Stomach smooth muscle (tissue), 2 donors: ENCODE measurements around the gene PTPN22.

Source experiments
- H3K27ac ChIP-seq: one replicate; pipeline ENCODE4 v1.7.0; 2013; ENCODE audit warnings: mild to moderate bottlenecking, low read length, inconsistent platforms
- H3K27me3 ChIP-seq, 2 donors: one replicate each; pipeline ENCODE4 v1.7.0; 2013; ENCODE audit warnings: low read length in 2 of 2; ENCODE audit not compliant: insufficient read depth in 2 of 2, control insufficient read depth in 1 of 2
- H3K36me3 ChIP-seq, 2 donors: one replicate each; pipeline ENCODE4 v1.7.0; 2013; ENCODE audit warnings: low read length in 2 of 2; ENCODE audit not compliant: control insufficient read depth in 2 of 2, insufficient read depth in 2 of 2
- H3K4me1 ChIP-seq: one replicate; pipeline ENCODE4 v1.7.0; 2013; ENCODE audit warnings: low read length; ENCODE audit not compliant: control insufficient read depth, insufficient read depth
- H3K4me3 ChIP-seq, 2 donors: one replicate each; pipeline ENCODE4 v1.7.0; 2013; ENCODE audit warnings: low read length in 2 of 2
- H3K9ac ChIP-seq, 2 donors: one replicate each; pipeline ENCODE4 v1.7.0; 2013; ENCODE audit warnings: low read length in 2 of 2, mild to moderate bottlenecking in 1 of 2
- H3K9me3 ChIP-seq, 2 donors: one replicate each; pipeline ENCODE4 v1.7.0; 2013; ENCODE audit warnings: low read length in 2 of 2; ENCODE audit not compliant: control insufficient read depth in 2 of 2
- donor health status: healthy.
- donor health status: Pancreatic carcinoma.

Gene PTPN22

DNA sequence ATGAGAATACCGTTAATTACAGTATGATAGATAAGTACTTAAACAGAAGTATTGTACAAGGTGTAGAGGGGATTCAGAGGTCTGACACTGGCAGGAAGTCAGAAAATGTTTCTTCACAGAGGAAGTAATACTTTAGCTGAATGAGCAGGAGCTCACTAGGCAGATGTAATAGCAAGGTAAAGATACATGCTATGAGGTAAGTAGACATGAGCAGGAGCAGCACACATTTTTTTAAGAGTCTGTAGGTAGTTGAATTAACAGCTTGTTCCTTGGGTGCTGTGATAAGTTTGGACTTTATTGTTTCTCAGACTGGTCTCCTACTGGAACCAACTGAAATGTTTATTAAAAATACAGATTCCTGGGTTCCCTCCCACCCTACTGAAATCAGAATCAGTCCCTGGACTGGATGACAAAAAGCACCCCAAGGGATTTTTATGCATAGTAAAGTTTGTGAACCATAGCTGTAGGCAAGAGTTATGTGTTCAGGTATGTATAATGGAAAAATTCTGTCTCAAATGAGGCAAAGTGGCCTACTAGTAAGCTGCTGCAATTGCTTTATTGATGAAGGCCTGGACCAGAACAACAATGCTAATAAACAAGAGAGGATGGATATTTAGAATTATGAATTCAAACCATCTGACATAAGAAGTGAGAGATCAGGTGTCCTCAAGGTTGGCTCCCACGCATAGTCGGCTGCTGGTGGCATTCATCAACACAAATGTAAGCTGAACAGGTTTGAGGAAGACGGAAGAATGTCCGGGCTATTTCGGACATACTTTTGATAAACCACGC is 32.2 kb upstream of the PTPN22 start:
- Histone ChIP-seq H3K9me3 (no peaks in the 10 kb centered on the region), H3K36me3 (peaks cover 8 to 21% of the 10 kb centered on the region in 2 donors), H3K9ac (peak overlapping the region; percentile 78 to 97), H3K27me3 (no peaks in the 10 kb centered on the region), H3K27ac (peak overlapping the region; percentile 91), H3K4me3 (peak overlapping the region; percentile 99), H3K4me1 (peaks cover 9% of the 10 kb centered on the region)

DNA sequence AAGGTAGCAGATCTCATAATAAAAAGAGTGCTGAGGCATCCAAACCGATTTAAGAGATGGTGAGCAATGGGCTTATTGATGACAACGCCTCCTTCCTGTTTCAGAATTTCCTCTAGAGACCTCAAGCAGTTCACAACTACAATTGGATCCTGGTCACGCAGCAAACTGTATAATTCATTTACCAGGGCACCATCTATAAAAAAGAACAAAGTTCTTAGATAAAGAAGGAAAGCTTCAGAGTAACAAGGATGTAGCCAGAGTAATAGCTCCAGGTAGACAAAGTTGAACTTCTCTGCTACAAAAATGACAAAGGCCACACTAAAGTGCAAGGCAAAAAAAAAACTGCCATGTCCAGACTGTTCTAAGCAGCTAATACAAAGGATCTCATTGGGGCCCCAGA is 29.7 kb upstream of the PTPN22 start:
- Histone ChIP-seq H3K4me1 (peaks cover 9% of the 10 kb centered on the region), H3K27ac (no peak overlapping the region), H3K9me3 (no peaks in the 10 kb centered on the region), H3K36me3 (peaks cover 12 to 22% of the 10 kb centered on the region in 2 donors), H3K4me3 (no peak overlapping the region), H3K9ac (no peak overlapping the region), H3K27me3 (no peaks in the 10 kb centered on the region)

DNA sequence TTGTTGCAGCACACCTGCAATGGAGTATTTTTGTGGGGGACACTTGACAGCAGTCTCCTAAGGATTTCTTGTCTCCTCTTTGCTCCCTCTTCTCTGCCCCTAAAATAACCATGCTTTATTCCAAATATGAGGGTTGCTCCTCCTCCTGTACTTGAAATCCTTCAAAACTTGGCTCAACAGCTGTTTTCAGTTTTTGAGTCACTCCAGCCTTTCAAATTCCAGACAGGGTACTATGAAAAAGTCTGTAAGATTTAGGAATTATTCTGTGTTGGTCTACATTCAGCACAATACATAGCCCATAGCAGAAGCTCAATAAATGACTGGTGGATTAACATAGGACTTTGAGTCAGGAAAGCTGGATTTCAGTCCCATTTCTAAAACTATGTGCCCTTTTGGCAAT is 27.6 kb upstream of the PTPN22 start:
- H3K27ac ChIP-seq, result no peak overlapping the region
- peaks cover 12 to 29% of the 10 kb centered on the region in 2 donors for H3K36me3 ChIP-seq
- H3K27me3 ChIP-seq, result no peaks in the 10 kb centered on the region
- no peak overlapping the region for H3K4me3 ChIP-seq
- H3K4me1 ChIP-seq, result peaks cover 2% of the 10 kb centered on the region
- H3K9me3 ChIP-seq, result no peaks in the 10 kb centered on the region
- no peak overlapping the region for H3K9ac ChIP-seq

DNA sequence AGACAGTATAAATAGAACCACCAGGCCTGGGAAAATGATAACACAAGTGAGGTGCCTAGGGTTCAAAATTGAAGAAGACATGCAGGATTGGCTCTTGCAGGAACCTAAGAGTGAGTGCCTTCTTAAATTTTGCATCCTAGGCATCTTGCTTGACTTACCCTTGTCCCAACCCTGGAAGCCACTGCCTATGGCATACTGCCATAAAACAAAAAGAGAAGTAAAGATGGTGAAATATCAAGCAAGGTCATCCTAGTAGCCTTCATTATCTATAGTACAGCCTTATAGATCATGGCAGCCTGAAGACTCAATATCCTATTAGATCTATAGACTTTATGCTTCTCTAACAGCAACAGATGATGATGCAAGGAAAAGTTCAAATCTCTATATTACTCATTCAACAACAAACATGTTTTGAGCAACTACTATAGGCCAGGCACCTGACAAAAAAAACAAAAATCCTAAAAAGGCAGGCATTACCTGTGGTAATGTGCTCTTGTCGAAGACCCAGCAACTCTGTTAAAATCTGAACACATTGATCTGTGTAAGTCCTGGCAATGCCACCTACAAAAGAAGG is 26.8 kb upstream of the PTPN22 start:
- Histone ChIP-seq H3K36me3 (peaks cover 12 to 31% of the 10 kb centered on the region in 2 donors), H3K4me1 (no peaks in the 10 kb centered on the region), H3K4me3 (no peak overlapping the region), H3K27ac (no peak overlapping the region), H3K9me3 (no peaks in the 10 kb centered on the region), H3K27me3 (no peaks in the 10 kb centered on the region), H3K9ac (no peak overlapping the region)

DNA sequence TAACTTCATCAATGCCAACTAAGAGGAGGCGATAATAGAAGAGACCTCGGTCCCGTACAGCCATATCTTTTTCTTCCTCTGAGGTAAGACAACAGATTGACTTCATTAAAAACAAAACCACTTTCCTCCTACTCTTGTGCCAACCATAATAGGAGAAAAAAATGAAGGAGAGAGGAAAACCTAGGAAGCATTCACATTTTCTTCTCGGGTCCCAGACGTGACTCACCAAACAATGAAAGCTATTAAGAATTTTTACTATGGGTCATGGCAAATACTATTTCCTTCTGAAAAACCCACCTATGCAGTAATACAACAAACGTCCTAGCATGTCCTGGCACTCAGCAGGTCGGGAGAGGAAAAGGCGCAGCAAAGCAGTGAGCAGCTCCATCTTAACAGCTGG is 24.4 kb upstream of the PTPN22 start:
- Histone ChIP-seq H3K9ac (no peak overlapping the region), H3K27me3 (no peaks in the 10 kb centered on the region), H3K9me3 (no peaks in the 10 kb centered on the region), H3K4me1 (no peaks in the 10 kb centered on the region), H3K4me3 (no peak overlapping the region), H3K27ac (no peak overlapping the region), H3K36me3 (peaks cover 12 to 28% of the 10 kb centered on the region in 2 donors)

DNA sequence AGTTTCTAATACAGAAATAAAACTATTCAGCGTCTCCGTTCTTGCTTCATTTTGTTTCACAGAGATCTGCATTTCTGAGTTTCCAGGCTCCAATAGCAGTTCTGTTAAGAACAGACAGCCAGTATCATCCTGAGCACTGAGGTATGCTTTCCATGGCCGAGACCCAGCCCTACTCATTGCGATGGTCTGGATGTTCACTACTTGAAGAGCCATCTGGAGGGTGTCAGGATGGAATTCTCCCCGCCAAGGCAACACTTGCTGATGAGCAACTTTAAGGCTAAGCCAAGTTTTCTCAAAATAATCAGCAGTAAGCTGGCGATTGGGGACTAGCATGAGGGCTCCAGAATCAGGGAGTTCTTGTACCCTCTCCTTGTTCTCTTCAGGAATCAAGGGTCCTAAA is 23.6 kb upstream of the PTPN22 start:
- H3K36me3 ChIP-seq, result peaks cover 12 to 26% of the 10 kb centered on the region in 2 donors
- H3K4me3 ChIP-seq, result no peak overlapping the region
- no peaks in the 10 kb centered on the region for H3K4me1 ChIP-seq
- no peak overlapping the region for H3K9ac ChIP-seq
- H3K9me3 ChIP-seq, result no peaks in the 10 kb centered on the region
- no peak overlapping the region for H3K27ac ChIP-seq
- no peaks in the 10 kb centered on the region for H3K27me3 ChIP-seq

DNA sequence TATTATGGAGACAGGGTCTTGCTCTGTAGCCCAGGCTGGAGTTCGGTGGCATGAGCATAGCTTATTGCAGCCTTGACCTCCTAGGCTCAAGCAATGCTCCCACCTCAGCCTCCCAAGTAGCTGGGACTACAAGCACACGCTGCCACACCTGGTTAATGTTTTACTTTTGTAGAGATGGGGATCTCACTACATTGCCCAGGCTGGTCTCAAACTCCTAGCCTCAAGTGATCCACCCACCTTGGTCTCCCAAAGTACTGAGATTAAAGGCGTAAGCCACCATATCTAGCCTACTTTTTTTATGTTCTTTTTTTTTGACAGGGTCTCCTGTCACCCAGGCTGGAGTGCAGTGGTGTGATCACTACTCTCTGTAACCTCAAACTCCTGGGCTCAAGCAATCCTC is 21.8 kb upstream of the PTPN22 start:
- Histone ChIP-seq H3K9ac (no peak overlapping the region), H3K4me1 (no peaks in the 10 kb centered on the region), H3K36me3 (peaks cover 1 to 20% of the 10 kb centered on the region in 2 donors), H3K4me3 (no peak overlapping the region), H3K27ac (no peak overlapping the region), H3K9me3 (no peaks in the 10 kb centered on the region), H3K27me3 (no peaks in the 10 kb centered on the region)

DNA sequence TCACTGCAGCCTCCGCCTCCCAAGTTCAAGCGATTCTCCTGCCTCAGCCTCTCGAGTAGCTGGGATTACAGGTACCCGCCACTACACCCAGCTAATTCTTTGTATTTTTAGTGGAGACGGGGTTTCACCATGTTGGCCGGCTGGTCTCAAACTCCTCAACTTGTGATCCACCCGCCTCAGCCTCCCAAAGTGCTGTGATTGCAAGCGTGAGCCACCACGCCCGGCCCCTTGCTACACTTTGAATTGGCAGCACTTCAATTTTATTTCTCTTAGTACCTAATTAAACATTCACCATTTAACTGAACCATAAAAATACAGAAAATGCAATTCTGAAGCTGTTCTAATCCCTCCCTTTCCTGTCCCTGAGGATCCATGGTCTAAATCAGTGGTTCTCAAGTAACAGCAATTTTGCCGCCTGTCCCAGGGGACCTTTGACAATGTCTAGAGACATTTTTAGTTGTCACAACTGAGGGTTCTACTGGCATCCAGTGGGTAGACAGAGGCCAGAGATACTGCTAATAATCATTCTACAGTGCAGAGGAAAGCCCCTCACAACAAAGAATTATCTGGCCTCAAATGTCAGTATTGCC is 20.2 kb upstream of the PTPN22 start:
- Histone ChIP-seq H3K9me3 (no peaks in the 10 kb centered on the region), H3K27ac (no peak overlapping the region), H3K36me3 (peaks cover 0 to 12% of the 10 kb centered on the region in 2 donors), H3K9ac (no peak overlapping the region), H3K4me3 (no peak overlapping the region), H3K4me1 (no peaks in the 10 kb centered on the region), H3K27me3 (no peaks in the 10 kb centered on the region)

DNA sequence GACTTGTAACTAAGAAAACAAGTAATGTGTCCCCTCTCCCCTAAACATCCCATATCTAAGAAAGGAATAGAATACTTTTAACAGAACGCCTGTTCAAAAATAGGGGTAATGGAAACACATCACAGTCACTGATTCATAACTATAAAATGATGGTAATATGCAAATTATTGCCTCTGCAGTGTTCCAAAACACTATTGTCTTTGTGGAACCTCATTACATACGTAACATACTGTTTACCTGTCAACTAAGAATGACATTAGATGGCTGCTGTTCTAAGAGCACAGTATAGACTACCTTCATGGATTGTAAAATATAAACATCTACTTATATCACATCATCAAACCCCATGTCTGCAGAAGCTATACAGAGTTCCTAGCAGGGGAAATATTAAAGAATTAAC is 19.3 kb upstream of the PTPN22 start:
- Histone ChIP-seq H3K27me3 (no peaks in the 10 kb centered on the region), H3K36me3 (peaks cover 0 to 6% of the 10 kb centered on the region in 2 donors), H3K4me1 (no peaks in the 10 kb centered on the region), H3K27ac (no peak overlapping the region), H3K4me3 (no peak overlapping the region), H3K9me3 (no peaks in the 10 kb centered on the region), H3K9ac (no peak overlapping the region)

DNA sequence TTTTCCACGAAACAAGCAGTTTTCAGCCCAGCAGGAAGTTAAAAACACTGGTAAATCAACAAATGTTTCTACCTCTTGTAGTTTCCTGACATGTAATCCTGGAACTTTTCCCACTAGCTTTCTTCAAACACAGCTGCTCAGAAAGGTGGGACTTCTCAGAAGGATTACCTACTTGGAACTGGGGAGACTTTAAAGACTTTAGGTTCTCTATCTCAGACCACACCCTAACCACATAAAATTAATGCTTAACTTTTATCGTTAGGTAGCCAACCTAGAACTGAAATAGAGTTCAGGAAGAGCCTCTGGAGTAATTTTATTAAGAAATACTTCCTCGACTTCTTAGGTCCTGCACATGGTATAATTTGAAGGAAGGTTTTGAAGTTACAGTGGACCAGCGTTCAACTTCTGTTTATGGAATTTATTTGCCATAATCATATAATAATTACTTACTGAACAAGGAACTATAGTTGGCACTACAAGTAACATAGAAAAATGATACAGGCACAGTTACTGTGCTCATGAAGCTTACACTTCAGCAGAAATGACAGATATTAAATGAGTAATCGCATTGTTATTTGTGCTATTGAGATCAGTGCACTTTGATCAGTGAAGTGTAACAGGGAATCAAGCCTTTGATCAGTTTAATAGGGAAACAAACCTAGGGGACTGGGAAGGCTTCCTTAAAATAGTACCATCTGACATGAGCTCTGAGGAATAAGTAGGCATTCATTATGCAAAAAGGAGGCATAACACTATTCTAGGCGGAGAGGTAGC is 16.1 kb upstream of the PTPN22 start, which contains the start of gene BCL2L15:
BCL2L15 (minus strand) TSS at position 180 of the 774 bp plus-strand sequence. CDS start 206 bp downstream, outside the sequence.
- H3K9me3 ChIP-seq, result no peaks in the 10 kb centered on the region
- no peak within 1 kb of the TSS for H3K4me3 ChIP-seq
- no peaks in the 10 kb centered on the region for H3K36me3 ChIP-seq
- H3K9ac ChIP-seq, result no peak within 1 kb of the TSS
- no peaks in the 10 kb centered on the region for H3K4me1 ChIP-seq
- H3K27ac ChIP-seq, result no peak within 1 kb of the TSS
- no peaks in the 10 kb centered on the region for H3K27me3 ChIP-seq
